Measurements from ENCODE around the gene CMAS.

- no peak for TF ChIP-seq CTCF (IDR thresholded peaks at IDR 0.05)
- TF ChIP-seq SIN3A (IDR thresholded peaks at IDR 0.05; ENCODE audit: borderline replicate concordance, insufficient read depth, low read depth, low read length): no peak
- TF ChIP-seq POLR2AphosphoS5 (IDR thresholded peaks at IDR 0.05; ENCODE audit: low read depth, low read length): no peak
- no peak for TF ChIP-seq REST (IDR thresholded peaks at IDR 0.05; ENCODE audit: insufficient read depth in 1 of 2, low read depth in 2 of 2, low read length in 1 of 2)
These were observed 16.0 kb upstream of the CMAS start for GRCh38 chr12:22029991-22030390.

Data from Panc1 (cell line).